HG02642 (cell line): Measurements from ENCODE around the gene PPP1R37.
"Not testable (repeated sequence)": the region's sequence is repeated elsewhere in the genome, so short reads cannot be mapped to it uniquely, and the experiment has no call there.

Source experiments
- ATAC-seq: cut with Tn5 transposase; IDR thresholded peaks from one replicate; pipeline ENCODE4 v1.9.1; 2021; ENCODE audit warnings: mild to moderate bottlenecking; ENCODE audit not compliant: unreplicated experiment, poor library complexity

Gene PPP1R37

GRCh38 chr19:45094137-45094536 is 1.2 kb downstream of the PPP1R37 start:
- ATAC-seq: no peak

- ATAC-seq: no peak
These were observed 1.7 kb downstream of the PPP1R37 start for GRCh38 chr19:45094707-45095106.

GRCh38 chr19:45095496-45096413 is 2.8 kb downstream of the PPP1R37 start:
- ATAC-seq: no peak

- ATAC-seq: no peak
These were observed 3.7 kb downstream of the PPP1R37 start for GRCh38 chr19:45096700-45097099.

GRCh38 chr19:45097450-45097775 is 4.4 kb downstream of the PPP1R37 start:
- no peak for ATAC-seq

GRCh38 chr19:45097776-45098520 is 5.0 kb downstream of the PPP1R37 start:
- no peak for ATAC-seq

GRCh38 chr19:45098521-45099466 is 5.8 kb downstream of the PPP1R37 start:
- no peak for ATAC-seq

GRCh38 chr19:45099467-45100191 is 6.7 kb downstream of the PPP1R37 start:
- ATAC-seq: no peak

GRCh38 chr19:45100201-45100600 is 7.2 kb downstream of the PPP1R37 start:
- no peak for ATAC-seq

GRCh38 chr19:45100846-45101252 is 7.9 kb downstream of the PPP1R37 start:
- no peak for ATAC-seq

GRCh38 chr19:45101806-45102205 is 8.8 kb downstream of the PPP1R37 start:
- ATAC-seq: no peak

GRCh38 chr19:45102481-45102880 is 9.5 kb downstream of the PPP1R37 start:
- ATAC-seq: no peak

GRCh38 chr19:45103156-45103507 is 10.2 kb downstream of the PPP1R37 start:
- ATAC-seq: no peak

GRCh38 chr19:45103508-45104319 is 10.7 kb downstream of the PPP1R37 start:
- no peak for ATAC-seq

- ATAC-seq: no peak
These were observed 11.8 kb downstream of the PPP1R37 start for GRCh38 chr19:45104658-45105349.

- ATAC-seq: not testable (repeated sequence)
These were observed 13.4 kb downstream of the PPP1R37 start for GRCh38 chr19:45106363-45106762.

- no peak for ATAC-seq
These were observed 14.7 kb downstream of the PPP1R37 start for GRCh38 chr19:45107621-45108150.

GRCh38 chr19:45110851-45111266 is 17.9 kb downstream of the PPP1R37 start:
- no peak for ATAC-seq
